HG03280 (cell line): ENCODE data around the gene SRF.
A peak's percentile ranks its signal among the peaks of the same experiment; 100 is the strongest.

Experiments used
- ATAC-seq: cut with Tn5 transposase; IDR thresholded peaks from one replicate; pipeline ENCODE4 v1.9.1; 2021; ENCODE audit warnings: mild to moderate bottlenecking, moderate library complexity; ENCODE audit not compliant: unreplicated experiment

SRF gene

GRCh38 chr6:43207286-43207685 is 36.2 kb downstream of the SRF start:
- no peak for ATAC-seq

- no peak for ATAC-seq
These were observed 40.9 kb downstream of the SRF start for GRCh38 chr6:43211955-43212354.

- no peak for ATAC-seq
These were observed 42.4 kb downstream of the SRF start for GRCh38 chr6:43213431-43213830.

- no peak for ATAC-seq
These were observed 44.0 kb downstream of the SRF start for GRCh38 chr6:43215066-43215465.

GRCh38 chr6:43216200-43216599 is 45.1 kb downstream of the SRF start:
- no peak for ATAC-seq

- no peak for ATAC-seq
These were observed 46.3 kb downstream of the SRF start for GRCh38 chr6:43217351-43217750.

GRCh38 chr6:43219119-43219518 is 48.0 kb downstream of the SRF start:
- ATAC-seq: no peak

- no peak for ATAC-seq
These were observed 48.7 kb downstream of the SRF start for GRCh38 chr6:43219814-43220213.

GRCh38 chr6:43220439-43220951 is 49.4 kb downstream of the SRF start:
- ATAC-seq: no peak

- ATAC-seq: no peak
These were observed 50.2 kb downstream of the SRF start for GRCh38 chr6:43221046-43221972.

- ATAC-seq: no peak
These were observed 51.5 kb downstream of the SRF start for GRCh38 chr6:43222418-43223059.

GRCh38 chr6:43223175-43223574 is 52.1 kb downstream of the SRF start:
- no peak for ATAC-seq

GRCh38 chr6:43226192-43226851 is 55.3 kb downstream of the SRF start:
- no peak for ATAC-seq

- peak; percentile 81 for ATAC-seq
These were observed 58.1 kb downstream of the SRF start, which contains the start of gene DNPH1 for GRCh38 chr6:43228951-43229802. Gene DNPH1, minus strand, starts transcription at chr6:43229481. Its CDS starts 25 bp downstream, at chr6:43229456.

- no peak for ATAC-seq
These were observed 58.9 kb downstream of the SRF start for GRCh38 chr6:43229803-43230620.

GRCh38 chr6:43231053-43231452 is 60.0 kb downstream of the SRF start:
- ATAC-seq: no peak
